Panc1 (cell line): ENCODE results near the gene FBN1.

ENCODE experiments used
- CTCF ChIP-seq: fragments of 450-650 bp; IDR thresholded peaks from 2 replicates; pipeline ENCODE4 v1.5.1; 2017; ENCODE audit warnings: mild to moderate bottlenecking
- REST ChIP-seq, 2 experiments: IDR thresholded peaks; 2 replicates each; pipeline ENCODE4 v1.6.1; 2011 to 2012; ENCODE audit warnings: low read depth in 2 of 2, control low read depth in 1 of 2, low read length in 1 of 2, mild to moderate bottlenecking in 1 of 2, moderate library complexity in 1 of 2; ENCODE audit not compliant: insufficient read depth in 1 of 2

GRCh38 chr15:48456134-48456533, 189.4 kb downstream of the FBN1 start:
- TF ChIP-seq CTCF (no peak), REST (IDR thresholded peaks at IDR 0.05; ENCODE audit: insufficient read depth in 1 of 2, low read depth in 2 of 2, low read length in 1 of 2) (no peak)
